GM21737 (cell line): Measurements from ENCODE around the gene PPP2R5C.
A peak's percentile ranks its signal among the peaks of the same experiment; 100 is the strongest.

ENCODE experiments used
- ATAC-seq: cut with Tn5 transposase; IDR thresholded peaks from one replicate; pipeline ENCODE4 v1.9.1; 2021; ENCODE audit warnings: mild to moderate bottlenecking, moderate library complexity; ENCODE audit not compliant: unreplicated experiment

The PPP2R5C gene

GRCh38 chr14:101813171-101813759, 51.8 kb downstream of the PPP2R5C start:
- no peak for ATAC-seq

GRCh38 chr14:101813833-101814232, 52.3 kb downstream of the PPP2R5C start:
- no peak for ATAC-seq

GRCh38 chr14:101814934-101815333, 53.4 kb downstream of the PPP2R5C start:
- no peak for ATAC-seq

- no peak for ATAC-seq
Observed at GRCh38 chr14:101815994-101816393, 54.5 kb downstream of the PPP2R5C start.

GRCh38 chr14:101817501-101818001, 56.0 kb downstream of the PPP2R5C start:
- no peak for ATAC-seq

GRCh38 chr14:101819251-101819990, 57.9 kb downstream of the PPP2R5C start:
- no peak for ATAC-seq

GRCh38 chr14:101820283-101820798, 58.8 kb downstream of the PPP2R5C start:
- ATAC-seq, result no peak

- no peak for ATAC-seq
Observed at GRCh38 chr14:101821528-101821927, 60.0 kb downstream of the PPP2R5C start.

- no peak for ATAC-seq
Observed at GRCh38 chr14:101823066-101823465, 61.6 kb downstream of the PPP2R5C start.

GRCh38 chr14:101823511-101824120, 62.1 kb downstream of the PPP2R5C start:
- peak; percentile 34 for ATAC-seq

- no peak for ATAC-seq
Observed at GRCh38 chr14:101824339-101824727, 62.8 kb downstream of the PPP2R5C start.

- ATAC-seq, result no peak
Observed at GRCh38 chr14:101825797-101826196, 64.3 kb downstream of the PPP2R5C start.

GRCh38 chr14:101826351-101826750, 64.8 kb downstream of the PPP2R5C start:
- ATAC-seq, result no peak

- no peak for ATAC-seq
Observed at GRCh38 chr14:101827286-101827685, 65.8 kb downstream of the PPP2R5C start.

GRCh38 chr14:101828046-101828445, 66.5 kb downstream of the PPP2R5C start:
- ATAC-seq, result no peak

- no peak for ATAC-seq
Observed at GRCh38 chr14:101830271-101830670, 68.8 kb downstream of the PPP2R5C start.

- no peak for ATAC-seq
Observed at GRCh38 chr14:101833045-101833444, 71.5 kb downstream of the PPP2R5C start.

- no peak for ATAC-seq
Observed at GRCh38 chr14:101834397-101834796, 72.9 kb downstream of the PPP2R5C start.

- no peak for ATAC-seq
Observed at GRCh38 chr14:101834800-101835547, 73.5 kb downstream of the PPP2R5C start.

GRCh38 chr14:101835566-101835965, 74.1 kb downstream of the PPP2R5C start:
- no peak for ATAC-seq

GRCh38 chr14:101836135-101836534, 74.6 kb downstream of the PPP2R5C start:
- ATAC-seq, result no peak
